ENCODE measurements around the gene DNAAF2.

GRCh38 chr14:49659526-49660455, 24.7 kb upstream of the DNAAF2 start:
- TF ChIP-seq POLR2AphosphoS5 (IDR thresholded peaks at IDR 0.05; ENCODE audit: low read depth, low read length): no peak
- TF ChIP-seq SIN3A (IDR thresholded peaks at IDR 0.05; ENCODE audit: borderline replicate concordance, insufficient read depth, low read length): no peak
- no peak for TF ChIP-seq REST (IDR thresholded peaks at IDR 0.05; ENCODE audit: insufficient read depth in 1 of 2, low read depth in 2 of 2, low read length in 2 of 2)
- TF ChIP-seq TAF1 (IDR thresholded peaks at IDR 0.05; ENCODE audit: borderline replicate concordance, insufficient read depth, low read length): no peak

Measured in PFSK-1 (cell line).